ENCODE data around the gene HIC2.

- TF ChIP-seq CTCF (IDR thresholded peaks at IDR 0.05 in 2 of 3, conservative IDR thresholded peaks at IDR 0.05 in 1 of 3; ENCODE audit: borderline replicate concordance in 1 of 3, insufficient read depth in 1 of 3, low read depth in 2 of 3, low read length in 2 of 3) (no peak), MAX (IDR thresholded peaks at IDR 0.05) (no peak), POLR2A (IDR thresholded peaks at IDR 0.05; ENCODE audit: borderline replicate concordance, extremely low read depth, insufficient read depth, insufficient read length) (no peak), EZH2 (IDR thresholded peaks at IDR 0.05) (no peak), POLR2AphosphoS5 (IDR thresholded peaks at IDR 0.05; ENCODE audit: low read depth, low read length) (no peak), RAD21 (IDR thresholded peaks at IDR 0.05; ENCODE audit: low read depth) (no peak), CEBPB (IDR thresholded peaks at IDR 0.05; ENCODE audit: low read depth) (no peak), SP1 (IDR thresholded peaks at IDR 0.05; ENCODE audit: low read depth) (no peak), ZFX (IDR thresholded peaks at IDR 0.05) (no peak), ZNF274 (IDR thresholded peaks at IDR 0.05; ENCODE audit: low read depth, low read length) (no peak)
Observed at GRCh38 chr22:21444701-21445436, 27.7 kb downstream of the HIC2 start.

Data from HCT116 (cell line).